ENCODE measurements around the gene NCAN. TPM values are rescaled to one million over a fixed set of nuclear protein-coding genes. Genes with fewer than 3 reads are reported as not detected.

Gene NCAN
- total and polyA plus RNA-seq, 2 of the 4 experiments (the other 2 are of a cell fraction), result not detected

DNA sequence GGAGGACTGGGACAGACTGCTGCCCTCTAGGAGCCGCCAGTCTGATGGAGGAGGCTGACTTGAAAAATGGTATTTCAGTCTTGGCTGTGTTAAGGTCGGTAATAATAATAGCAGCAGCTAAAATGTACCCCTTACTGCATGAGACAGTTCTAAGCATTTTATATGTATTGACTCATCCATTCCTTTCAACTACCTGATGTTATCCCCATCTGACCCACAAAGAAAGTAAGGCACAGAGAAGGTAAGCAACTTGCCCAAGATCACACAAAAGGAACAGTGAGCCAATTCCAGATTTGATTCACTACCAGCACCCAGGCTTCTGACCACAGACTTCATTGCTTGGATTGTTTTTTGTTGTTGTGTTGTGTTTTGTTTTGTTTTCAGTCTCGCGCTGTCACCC lies 4.0 kb downstream of the NCAN start:
- H2AFZ ChIP-seq (replicated peaks; ENCODE audit: low read length, poor library complexity), result no peak overlapping the region
- TF ChIP-seq NFE2L2 (IDR thresholded peaks at IDR 0.05; ENCODE audit: low read depth, low read length), result no peak
- no peak for TF ChIP-seq RAD21 (IDR thresholded peaks at IDR 0.05; ENCODE audit: low read length)
- TF ChIP-seq CEBPB (IDR thresholded peaks at IDR 0.05; ENCODE audit: low read depth, low read length), result no peak
- TF ChIP-seq, protein P1, sequence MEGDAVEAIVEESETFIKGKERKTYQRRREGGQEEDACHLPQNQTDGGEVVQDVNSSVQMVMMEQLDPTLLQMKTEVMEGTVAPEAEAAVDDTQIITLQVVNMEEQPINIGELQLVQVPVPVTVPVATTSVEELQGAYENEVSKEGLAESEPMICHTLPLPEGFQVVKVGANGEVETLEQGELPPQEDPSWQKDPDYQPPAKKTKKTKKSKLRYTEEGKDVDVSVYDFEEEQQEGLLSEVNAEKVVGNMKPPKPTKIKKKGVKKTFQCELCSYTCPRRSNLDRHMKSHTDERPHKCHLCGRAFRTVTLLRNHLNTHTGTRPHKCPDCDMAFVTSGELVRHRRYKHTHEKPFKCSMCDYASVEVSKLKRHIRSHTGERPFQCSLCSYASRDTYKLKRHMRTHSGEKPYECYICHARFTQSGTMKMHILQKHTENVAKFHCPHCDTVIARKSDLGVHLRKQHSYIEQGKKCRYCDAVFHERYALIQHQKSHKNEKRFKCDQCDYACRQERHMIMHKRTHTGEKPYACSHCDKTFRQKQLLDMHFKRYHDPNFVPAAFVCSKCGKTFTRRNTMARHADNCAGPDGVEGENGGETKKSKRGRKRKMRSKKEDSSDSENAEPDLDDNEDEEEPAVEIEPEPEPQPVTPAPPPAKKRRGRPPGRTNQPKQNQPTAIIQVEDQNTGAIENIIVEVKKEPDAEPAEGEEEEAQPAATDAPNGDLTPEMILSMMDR (conservative IDR thresholded peaks at IDR 0.05; ENCODE audit: low read depth, low read length), result no peak
- no peak for TF ChIP-seq RCOR1 (IDR thresholded peaks at IDR 0.05; ENCODE audit: insufficient replicate concordance, low read length)
- TF ChIP-seq, protein P2, sequence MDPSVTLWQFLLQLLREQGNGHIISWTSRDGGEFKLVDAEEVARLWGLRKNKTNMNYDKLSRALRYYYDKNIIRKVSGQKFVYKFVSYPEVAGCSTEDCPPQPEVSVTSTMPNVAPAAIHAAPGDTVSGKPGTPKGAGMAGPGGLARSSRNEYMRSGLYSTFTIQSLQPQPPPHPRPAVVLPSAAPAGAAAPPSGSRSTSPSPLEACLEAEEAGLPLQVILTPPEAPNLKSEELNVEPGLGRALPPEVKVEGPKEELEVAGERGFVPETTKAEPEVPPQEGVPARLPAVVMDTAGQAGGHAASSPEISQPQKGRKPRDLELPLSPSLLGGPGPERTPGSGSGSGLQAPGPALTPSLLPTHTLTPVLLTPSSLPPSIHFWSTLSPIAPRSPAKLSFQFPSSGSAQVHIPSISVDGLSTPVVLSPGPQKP (IDR thresholded peaks at IDR 0.05; ENCODE audit: borderline replicate concordance, low read depth, low read length), result no peak
- no peak for TF ChIP-seq SMC3 (IDR thresholded peaks at IDR 0.05; ENCODE audit: low read depth, low read length)
- no peak overlapping the region for H4K5ac ChIP-seq (ENCODE audit: low read depth, low read length)
- H2AK9ac ChIP-seq (replicated peaks; ENCODE audit: low read depth, low read length, poor library complexity), result no peak overlapping the region
- no peak overlapping the region for H3K18ac ChIP-seq (ENCODE audit: low read depth, low read length)
- H3K9me1 ChIP-seq (ENCODE audit: insufficient read depth, low read length), result 0 out of 2 replicates have a peak, but pooled peaks cover 2% of the 10 kb centered on the region
- H2BK20ac ChIP-seq (ENCODE audit: low read depth, low read length), result no peak overlapping the region
- H4K8ac ChIP-seq (ENCODE audit: low read depth in 2 of 2, low read length in 2 of 2), result no peak overlapping the region
- H2BK5ac ChIP-seq (ENCODE audit: low read depth, low read length, poor library complexity, severe bottlenecking), result no peak overlapping the region
- ChIA-PET POLR2A (ENCODE audit: unreplicated experiment) (no interaction called here), CTCF (interaction anchor here (1.3 kb wide), 1 partner anchor 9 kb away, joined by 3 read pairs; no protein-coding TSS in a partner anchor)
- no CpG with 5 or more reads among the region's 4 CpGs for WGBS, 2 experiments (ENCODE audit: extremely low coverage in 2 of 2, insufficient read length in 1 of 2)
- ATAC-seq (ENCODE audit: low read depth), result no peak
- no peak overlapping the region for H3K23ac ChIP-seq (ENCODE audit: low read depth, low read length)
- H3K4ac ChIP-seq (ENCODE audit: low read depth, low read length), result no peak overlapping the region
- H3K14ac ChIP-seq (replicated peaks; ENCODE audit: low read depth, low read length), result no peak overlapping the region
- intact Hi-C loops (cut with micrococcal nuclease) (no loop called here), dilution Hi-C loops (cut with HindIII; ENCODE audit: low sequenced_read_pairs, unreplicated experiment) (no loop called here), in situ Hi-C loops (cut with MboI; ENCODE audit: low sequenced_read_pairs) (no loop called here)
- H3K4me2 ChIP-seq (ENCODE audit: low read depth, low read length), result no peak overlapping the region
- H3K27me3 ChIP-seq (ENCODE audit: control insufficient read depth, insufficient read depth, low read length), result peaks cover 29% of the 10 kb centered on the region
- H3K27ac ChIP-seq (ENCODE audit: insufficient read depth, low read length), result no peak overlapping the region
- no peak overlapping the region for H2BK120ac ChIP-seq (ENCODE audit: low read depth, low read length)
- BruUV-seq (replicated peaks), result no TSS peak
- peaks cover 6% of the 10 kb centered on the region; the same call in 1 of the 2 replicates for H4K20me1 ChIP-seq (ENCODE audit: insufficient read depth, low read length)
- H4K91ac ChIP-seq (ENCODE audit: insufficient read depth, low read depth, low read length), result no peak overlapping the region
- H3K9ac ChIP-seq (ENCODE audit: low read depth, low read length), result no peak overlapping the region
- no peaks in the 10 kb centered on the region for H3K36me3 ChIP-seq (ENCODE audit: control insufficient read depth, insufficient read depth, low read length)
- no peaks in the 10 kb centered on the region for H3K9me3 ChIP-seq (ENCODE audit: control insufficient read depth, insufficient read depth, low read length)
- H3K56ac ChIP-seq (ENCODE audit: extremely low read depth, insufficient read depth, low read length), result no peak overlapping the region
- no peak for DNase-seq
- no peaks in the 10 kb centered on the region for H3K4me1 ChIP-seq (ENCODE audit: control insufficient read depth, insufficient read depth, low read length)
- H2BK15ac ChIP-seq (ENCODE audit: low read depth, low read length), result no peak overlapping the region
- H3K4me3 ChIP-seq (ENCODE audit: insufficient read depth, low read depth, low read length), result no peak overlapping the region
- no peaks in the 10 kb centered on the region for H3K79me1 ChIP-seq (ENCODE audit: low read depth in 1 of 2, low read length in 2 of 2)
- no peak overlapping the region for H2AK5ac ChIP-seq (ENCODE audit: low read depth, low read length)
